Measurements from ENCODE around the gene RICTOR. TPM values are rescaled to one million over a fixed set of nuclear protein-coding genes. Genes with fewer than 3 reads are reported as not detected.

Gene RICTOR
- total RNA-seq, 2 experiments from 2014 or later, result 125 TPM

GRCh38 chr5:39064450-39064849 lies 9.7 kb downstream of the RICTOR start:
- Histone ChIP-seq H3K4me1 (ENCODE audit: insufficient read depth, low read length) (peaks cover 18% of the 10 kb centered on the region), H3K36me3 (ENCODE audit: insufficient read depth, low read length) (peaks cover 47% of the 10 kb centered on the region), H3K27me3 (ENCODE audit: control insufficient read depth in 1 of 2, insufficient read depth in 2 of 2, low read length in 2 of 2) (no peaks in the 10 kb centered on the region), H3K9me3 (ENCODE audit: control insufficient read depth in 1 of 2, insufficient read depth in 1 of 2, low read length in 2 of 2) (peaks cover 0 to 9% of the 10 kb centered on the region in 2 experiments), H3K4me3 (ENCODE audit: low read length) (no peak overlapping the region), H3K27ac (ENCODE audit: low read depth in 1 of 2, low read length in 2 of 2) (no peak overlapping the region)
- H3K4me3 Mint-ChIP-seq, result no peak overlapping the region
- peaks cover 84% of the 10 kb centered on the region for H3K4me1 Mint-ChIP-seq (ENCODE audit: low read depth)
- peak overlapping the region; percentile 39 for H3K27ac Mint-ChIP-seq
- peaks cover 13% of the 10 kb centered on the region for H3K9me3 Mint-ChIP-seq
- no peaks in the 10 kb centered on the region for H3K27me3 Mint-ChIP-seq
- TF ChIP-seq, protein P1, sequence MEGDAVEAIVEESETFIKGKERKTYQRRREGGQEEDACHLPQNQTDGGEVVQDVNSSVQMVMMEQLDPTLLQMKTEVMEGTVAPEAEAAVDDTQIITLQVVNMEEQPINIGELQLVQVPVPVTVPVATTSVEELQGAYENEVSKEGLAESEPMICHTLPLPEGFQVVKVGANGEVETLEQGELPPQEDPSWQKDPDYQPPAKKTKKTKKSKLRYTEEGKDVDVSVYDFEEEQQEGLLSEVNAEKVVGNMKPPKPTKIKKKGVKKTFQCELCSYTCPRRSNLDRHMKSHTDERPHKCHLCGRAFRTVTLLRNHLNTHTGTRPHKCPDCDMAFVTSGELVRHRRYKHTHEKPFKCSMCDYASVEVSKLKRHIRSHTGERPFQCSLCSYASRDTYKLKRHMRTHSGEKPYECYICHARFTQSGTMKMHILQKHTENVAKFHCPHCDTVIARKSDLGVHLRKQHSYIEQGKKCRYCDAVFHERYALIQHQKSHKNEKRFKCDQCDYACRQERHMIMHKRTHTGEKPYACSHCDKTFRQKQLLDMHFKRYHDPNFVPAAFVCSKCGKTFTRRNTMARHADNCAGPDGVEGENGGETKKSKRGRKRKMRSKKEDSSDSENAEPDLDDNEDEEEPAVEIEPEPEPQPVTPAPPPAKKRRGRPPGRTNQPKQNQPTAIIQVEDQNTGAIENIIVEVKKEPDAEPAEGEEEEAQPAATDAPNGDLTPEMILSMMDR (IDR thresholded peaks at IDR 0.05), result no peak
- H3K36me3 Mint-ChIP-seq (ENCODE audit: low read depth), result peaks cover 52% of the 10 kb centered on the region
- ChIA-PET CTCF (no interaction called here), POLR2A (no interaction called here)
- no peak for ATAC-seq (ENCODE audit: poor library complexity)
- intact Hi-C loops (cut with DNase I, micrococcal nuclease), result loop anchor here in 1 of 2 experiments (5.0 kb wide), 1 partner anchor 42 kb away; no protein-coding TSS in a partner anchor
- no peak for DNase-seq

- Histone ChIP-seq H3K36me3 (ENCODE audit: insufficient read depth, low read length) (peaks cover 33% of the 10 kb centered on the region), H3K4me3 (ENCODE audit: low read length) (no peak overlapping the region), H3K9me3 (ENCODE audit: control insufficient read depth in 1 of 2, insufficient read depth in 1 of 2, low read length in 2 of 2) (peaks cover 0 to 9% of the 10 kb centered on the region in 2 experiments), H3K27me3 (ENCODE audit: control insufficient read depth in 1 of 2, insufficient read depth in 2 of 2, low read length in 2 of 2) (no peaks in the 10 kb centered on the region), H3K4me1 (ENCODE audit: insufficient read depth, low read length) (peaks cover 18% of the 10 kb centered on the region), H3K27ac (ENCODE audit: low read depth in 1 of 2, low read length in 2 of 2) (no peak overlapping the region)
- Mint-ChIP-seq H3K27me3 (no peaks in the 10 kb centered on the region), H3K36me3 (ENCODE audit: low read depth) (peaks cover 38% of the 10 kb centered on the region), H3K9me3 (peaks cover 13% of the 10 kb centered on the region), H3K4me3 (peak overlapping the region; percentile 36), H3K27ac (peak overlapping the region; percentile 1), H3K4me1 (ENCODE audit: low read depth) (peaks cover 88% of the 10 kb centered on the region)
- POLR2A ChIA-PET, result interaction anchor here (2.4 kb wide), 1 partner anchor 10 kb away, joined by 8 read pairs; no protein-coding TSS in a partner anchor
- no peak for DNase-seq
- ATAC-seq (ENCODE audit: poor library complexity), result no peak
- TF ChIP-seq, protein P1 (IDR thresholded peaks at IDR 0.05), result no peak
- CTCF ChIA-PET, result interaction anchor here (1.0 to 1.5 kb wide), 2 partner anchors 9 to 58 kb away, joined by 3 to 4 read pairs; no protein-coding TSS in a partner anchor
- intact Hi-C loops (cut with DNase I, micrococcal nuclease), result loop anchor here in 1 of 2 experiments (5.0 kb wide), 1 partner anchor 41 kb away; no protein-coding TSS in a partner anchor
These were observed 11.2 kb downstream of the RICTOR start for GRCh38 chr5:39063037-39063436.

DNA sequence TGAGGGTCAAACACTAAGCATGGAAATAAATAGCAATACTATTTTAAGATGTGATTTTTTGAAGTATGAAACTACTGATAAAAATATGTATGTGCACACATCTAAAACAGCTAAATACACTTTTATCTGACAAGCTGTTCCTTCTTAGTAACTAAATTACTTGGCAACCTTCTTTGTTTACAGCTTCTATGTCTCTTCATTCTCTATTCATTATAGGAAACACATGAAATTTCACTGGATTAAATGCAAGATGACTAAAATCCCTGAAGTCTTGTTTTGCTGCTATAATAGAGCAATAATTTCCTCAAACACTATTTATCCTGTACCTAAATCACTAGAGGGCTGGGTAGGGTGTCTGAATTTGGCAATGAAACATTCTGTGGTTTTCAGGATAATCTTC lies 11.7 kb downstream of the RICTOR start:
- peaks cover 0 to 9% of the 10 kb centered on the region in 2 experiments for H3K9me3 ChIP-seq (ENCODE audit: control insufficient read depth in 1 of 2, insufficient read depth in 1 of 2, low read length in 2 of 2)
- POLR2A ChIA-PET, result interaction anchor here (0.8 to 2.4 kb wide), 3 partner anchors 9 to 35 kb away, joined by 3 to 8 read pairs (median 3); no protein-coding TSS in a partner anchor
- peaks cover 12% of the 10 kb centered on the region for H3K9me3 Mint-ChIP-seq
- peaks cover 18% of the 10 kb centered on the region for H3K4me1 ChIP-seq (ENCODE audit: insufficient read depth, low read length)
- intact Hi-C loops (cut with DNase I, micrococcal nuclease), result loop anchor here in 1 of 2 experiments (5.0 kb wide), 1 partner anchor 40 kb away; no protein-coding TSS in a partner anchor
- peaks cover 90% of the 10 kb centered on the region for H3K4me1 Mint-ChIP-seq (ENCODE audit: low read depth)
- H3K27me3 ChIP-seq (ENCODE audit: control insufficient read depth in 1 of 2, insufficient read depth in 2 of 2, low read length in 2 of 2), result no peaks in the 10 kb centered on the region
- peak overlapping the region; percentile 1 for H3K27ac Mint-ChIP-seq
- TF ChIP-seq, protein P1 (IDR thresholded peaks at IDR 0.05), result no peak
- H3K27me3 Mint-ChIP-seq, result no peaks in the 10 kb centered on the region
- DNase-seq, result no peak
- no peak for ATAC-seq (ENCODE audit: poor library complexity)
- peaks cover 28% of the 10 kb centered on the region for H3K36me3 ChIP-seq (ENCODE audit: insufficient read depth, low read length)
- H3K27ac ChIP-seq (ENCODE audit: low read depth in 1 of 2, low read length in 2 of 2), result no peak overlapping the region
- no peak overlapping the region for H3K4me3 Mint-ChIP-seq
- no peak overlapping the region for H3K4me3 ChIP-seq (ENCODE audit: low read length)
- peaks cover 32% of the 10 kb centered on the region for H3K36me3 Mint-ChIP-seq (ENCODE audit: low read depth)
- CTCF ChIA-PET, result interaction anchor here (1.0 to 1.5 kb wide), 3 partner anchors 9 to 57 kb away, joined by 3 to 5 read pairs (median 4); no protein-coding TSS in a partner anchor
